22Rv1 (cell line): ENCODE data around the gene TMEM63C.
A peak's percentile ranks its signal among the peaks of the same experiment; 100 is the strongest.

Experiments used
- H3K27ac ChIP-seq: fragments of 450-650 bp; 2 replicates; pipeline ENCODE4 v1.5.1; 2017
- CTCF ChIP-seq: fragments of 450-650 bp; IDR thresholded peaks from 2 replicates; pipeline ENCODE4 v1.5.1; 2017; ENCODE audit warnings: mild to moderate bottlenecking
- ZFX ChIP-seq: fragments of 450-650 bp; IDR thresholded peaks from 2 replicates; pipeline ENCODE4 v1.6.1; 2017; ENCODE audit warnings: antibody characterized with exemption, borderline replicate concordance

The TMEM63C gene

DNA sequence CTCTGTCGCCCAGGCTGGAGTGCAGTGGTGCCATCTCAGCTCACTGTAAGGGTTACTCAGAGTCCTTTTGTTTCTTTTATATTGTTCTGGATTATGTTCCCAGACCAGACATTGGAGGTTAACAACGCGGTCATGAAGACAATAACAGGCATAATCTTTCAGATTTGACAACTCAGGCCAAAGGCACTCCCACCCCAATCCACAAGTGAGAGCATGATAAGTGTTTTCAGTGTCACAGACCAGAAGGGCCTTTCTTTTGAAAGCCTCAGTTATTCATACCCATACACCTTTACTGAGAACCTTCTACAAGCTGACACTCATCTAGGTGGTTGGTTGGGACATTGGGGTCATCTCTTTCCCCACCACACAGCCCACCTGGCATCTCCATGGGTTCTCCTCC lies 2.9 kb upstream of the TMEM63C start:
- H3K27ac ChIP-seq = no peak overlapping the region
- TF ChIP-seq ZFX (no peak), CTCF (no peak)

GRCh38 chr14:77180726-77181602 lies 634 bp upstream of the TMEM63C start:
- no peak for TF ChIP-seq ZFX
- no peak for TF ChIP-seq CTCF
- H3K27ac ChIP-seq = peak overlapping the region; percentile 59

- TF ChIP-seq ZFX (no peak), CTCF (no peak)
- peak overlapping the region; percentile 67 for H3K27ac ChIP-seq
Observed at GRCh38 chr14:77183896-77184295, 2.3 kb downstream of the TMEM63C start.

DNA sequence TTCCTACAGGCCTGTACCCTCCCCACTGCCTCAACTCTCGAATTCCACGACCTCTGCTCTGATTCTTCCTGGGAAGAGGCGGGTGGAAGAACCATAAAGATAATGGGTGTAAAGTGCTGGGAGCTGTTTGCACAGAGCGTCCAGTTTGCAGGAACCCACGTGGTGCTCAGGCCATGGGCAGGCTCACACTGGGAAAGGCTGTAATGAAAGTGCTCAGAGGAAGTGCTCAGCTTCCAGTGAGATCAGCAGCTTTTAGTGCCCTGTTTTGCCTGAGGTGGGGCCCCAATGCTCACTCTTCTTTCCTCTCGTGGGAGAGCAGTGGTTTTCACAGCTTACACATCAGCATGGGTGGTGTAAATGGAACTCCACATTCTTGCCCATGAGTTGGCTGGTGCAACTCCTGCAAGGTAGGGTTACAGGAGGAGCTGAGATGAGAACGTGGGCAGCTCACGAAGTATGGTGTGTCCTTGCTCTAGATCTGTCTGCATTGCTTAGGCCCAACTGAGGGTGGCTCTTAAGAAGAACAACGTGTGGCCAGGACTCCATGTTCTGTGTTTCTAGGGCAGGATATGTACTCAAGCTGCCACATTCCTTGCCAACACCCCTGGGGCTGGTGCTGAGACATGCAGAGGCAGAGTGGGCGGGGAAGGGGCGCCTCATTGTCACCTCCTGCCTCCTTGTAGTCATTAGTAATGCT lies 2.9 kb downstream of the TMEM63C start:
- TF ChIP-seq ZFX (no peak), CTCF (no peak)
- H3K27ac ChIP-seq = peak overlapping the region; percentile 67

DNA sequence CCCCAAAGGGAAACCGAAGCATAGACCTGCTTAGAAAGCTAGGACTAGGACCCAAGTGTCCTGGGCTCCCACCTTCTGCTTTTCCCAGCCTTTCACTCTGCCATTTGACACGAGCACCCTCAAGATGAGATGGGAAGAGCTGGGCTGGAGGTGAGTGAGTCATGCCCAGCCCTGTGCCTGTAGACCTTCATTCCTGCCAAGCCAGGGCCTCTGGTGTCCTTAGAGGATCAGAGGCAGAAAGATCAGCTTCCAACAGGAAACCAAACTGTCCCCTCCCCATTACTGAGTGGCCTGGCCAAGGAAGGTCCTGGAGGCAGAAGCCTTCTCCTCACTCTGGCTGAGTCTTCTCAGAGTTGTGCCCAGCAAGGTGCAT lies 3.5 kb downstream of the TMEM63C start:
- H3K27ac ChIP-seq = peak overlapping the region; percentile 67
- TF ChIP-seq CTCF (no peak), ZFX (no peak)

DNA sequence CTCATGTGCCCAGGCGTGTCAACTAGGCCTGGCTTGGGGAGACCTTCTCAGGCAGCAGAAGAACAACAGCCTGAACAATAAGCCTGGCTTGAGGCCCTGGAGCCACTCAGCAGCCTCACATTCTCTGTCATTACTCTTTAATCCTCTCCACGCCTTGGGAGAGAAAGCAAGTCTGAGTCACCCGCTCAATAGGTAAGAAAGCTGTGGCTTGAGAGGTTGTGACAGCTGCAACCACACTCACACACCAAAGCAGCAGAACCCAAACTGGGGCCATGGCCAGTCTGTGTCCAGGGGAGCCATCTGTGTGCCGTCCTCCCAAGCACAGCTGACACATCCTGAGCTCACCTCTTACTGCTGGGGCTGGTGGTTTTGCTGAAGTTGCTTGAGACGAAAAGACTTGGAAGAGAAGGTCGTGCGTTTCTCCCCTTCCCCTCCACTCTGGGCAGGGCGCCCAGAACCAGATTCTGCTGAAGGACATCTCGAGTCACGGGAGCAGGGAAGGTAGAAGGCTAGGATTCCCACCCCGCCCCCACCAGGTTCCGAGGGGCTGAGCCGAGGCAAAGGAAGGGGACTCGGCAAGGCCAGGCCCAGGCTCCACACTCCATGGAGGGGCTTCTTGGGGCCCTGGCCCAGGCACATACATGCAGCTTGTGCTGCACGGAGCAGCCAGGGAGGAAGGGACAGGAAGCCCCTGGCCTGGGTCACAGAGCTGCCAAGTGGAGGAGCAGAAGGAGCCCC lies 5.5 kb downstream of the TMEM63C start:
- no peak overlapping the region for H3K27ac ChIP-seq
- TF ChIP-seq CTCF (no peak), ZFX (no peak)
